Measurements from ENCODE around the gene SMARCA1. TPM values are rescaled to one million over a fixed set of nuclear protein-coding genes. Genes with fewer than 3 reads are reported as not detected.

SMARCA1 gene
- total RNA-seq, 3 donors from 2014 or later = 0.28 to 0.45 (median 0.38) TPM

GRCh38 chrX:129450123-129450522, 73.2 kb downstream of the SMARCA1 start:
- DNase-seq (no peak), ATAC-seq (no peak)
- no peaks in the 10 kb centered on the region for H3K4me1 Mint-ChIP-seq (ENCODE audit: low read depth)
- H3K36me3 Mint-ChIP-seq (ENCODE audit: insufficient read depth) = no peaks in the 10 kb centered on the region
- H3K27me3 Mint-ChIP-seq (ENCODE audit: low read depth) = no peaks in the 10 kb centered on the region
- H3K9me3 Mint-ChIP-seq = no peaks in the 10 kb centered on the region
- H3K4me3 Mint-ChIP-seq = no peak overlapping the region

DNA sequence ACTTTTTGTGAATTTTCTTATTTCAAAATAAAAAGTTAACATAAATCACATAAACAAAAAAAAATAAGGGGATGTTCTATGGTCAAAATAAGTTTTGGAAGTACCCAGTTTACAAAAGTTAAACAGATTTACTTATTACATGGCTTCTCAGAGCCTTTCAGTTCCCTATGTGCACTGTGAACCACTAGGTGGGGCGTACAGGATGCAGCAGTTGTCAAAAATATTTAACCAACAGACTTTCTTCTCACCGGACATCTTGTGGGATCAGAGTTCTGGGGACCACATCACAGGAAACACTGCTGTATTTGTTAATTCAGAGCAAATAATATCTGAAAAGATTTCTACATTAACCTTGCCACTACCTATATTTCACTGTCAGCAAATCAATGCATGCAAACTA, 74.1 kb downstream of the SMARCA1 start:
- H3K4me1 Mint-ChIP-seq (ENCODE audit: low read depth) = no peaks in the 10 kb centered on the region
- no peak overlapping the region for H3K4me3 Mint-ChIP-seq
- H3K9me3 Mint-ChIP-seq = no peaks in the 10 kb centered on the region
- H3K27me3 Mint-ChIP-seq (ENCODE audit: low read depth) = no peaks in the 10 kb centered on the region
- H3K36me3 Mint-ChIP-seq (ENCODE audit: insufficient read depth) = no peaks in the 10 kb centered on the region
- no peak for ATAC-seq
- DNase-seq = no peak

- no peak for ATAC-seq
- Mint-ChIP-seq H3K4me3 (no peak overlapping the region), H3K9me3 (no peaks in the 10 kb centered on the region), H3K36me3 (ENCODE audit: insufficient read depth) (no peaks in the 10 kb centered on the region), H3K4me1 (ENCODE audit: low read depth) (no peaks in the 10 kb centered on the region), H3K27me3 (ENCODE audit: low read depth) (no peaks in the 10 kb centered on the region)
- no peak for DNase-seq
These were observed 77.9 kb downstream of the SMARCA1 start for GRCh38 chrX:129445436-129445835.

DNA sequence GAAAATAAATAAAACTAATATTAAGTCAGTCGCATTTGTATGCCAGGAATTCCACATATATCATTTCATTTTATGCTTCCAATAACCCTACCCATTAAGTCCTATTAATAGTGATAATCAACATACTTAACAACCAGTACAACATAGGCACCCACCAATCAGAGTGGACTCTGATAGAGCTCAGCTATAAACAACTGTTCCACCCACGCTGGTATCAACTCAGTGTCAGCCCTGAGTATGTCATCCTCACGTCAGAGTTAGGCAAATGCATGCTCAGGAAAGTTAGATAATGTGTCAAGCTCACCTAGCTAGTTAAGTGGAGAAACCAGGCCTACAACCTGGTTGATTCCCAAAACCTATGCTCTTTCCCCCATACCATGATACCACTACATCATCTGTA, 89.3 kb downstream of the SMARCA1 start:
- Mint-ChIP-seq H3K27me3 (ENCODE audit: low read depth) (peaks cover 1% of the 10 kb centered on the region), H3K36me3 (ENCODE audit: insufficient read depth) (no peaks in the 10 kb centered on the region), H3K4me3 (no peak overlapping the region), H3K4me1 (ENCODE audit: low read depth) (no peaks in the 10 kb centered on the region), H3K9me3 (no peaks in the 10 kb centered on the region)
- no peak for ATAC-seq
- DNase-seq = no peak

GRCh38 chrX:129433461-129433860, 89.8 kb downstream of the SMARCA1 start:
- H3K36me3 Mint-ChIP-seq (ENCODE audit: insufficient read depth) = no peaks in the 10 kb centered on the region
- no peak for ATAC-seq
- peaks cover 1% of the 10 kb centered on the region for H3K27me3 Mint-ChIP-seq (ENCODE audit: low read depth)
- no peaks in the 10 kb centered on the region for H3K9me3 Mint-ChIP-seq
- H3K4me3 Mint-ChIP-seq = no peak overlapping the region
- no peak for DNase-seq
- H3K4me1 Mint-ChIP-seq (ENCODE audit: low read depth) = no peaks in the 10 kb centered on the region

- no peak overlapping the region for H3K4me3 Mint-ChIP-seq
- H3K36me3 Mint-ChIP-seq (ENCODE audit: insufficient read depth) = no peaks in the 10 kb centered on the region
- H3K4me1 Mint-ChIP-seq (ENCODE audit: low read depth) = no peaks in the 10 kb centered on the region
- ATAC-seq (no peak), DNase-seq (no peak)
- no peaks in the 10 kb centered on the region for H3K9me3 Mint-ChIP-seq
- H3K27me3 Mint-ChIP-seq (ENCODE audit: low read depth) = peaks cover 2% of the 10 kb centered on the region
These were observed 96.0 kb downstream of the SMARCA1 start for GRCh38 chrX:129427267-129427666.

DNA sequence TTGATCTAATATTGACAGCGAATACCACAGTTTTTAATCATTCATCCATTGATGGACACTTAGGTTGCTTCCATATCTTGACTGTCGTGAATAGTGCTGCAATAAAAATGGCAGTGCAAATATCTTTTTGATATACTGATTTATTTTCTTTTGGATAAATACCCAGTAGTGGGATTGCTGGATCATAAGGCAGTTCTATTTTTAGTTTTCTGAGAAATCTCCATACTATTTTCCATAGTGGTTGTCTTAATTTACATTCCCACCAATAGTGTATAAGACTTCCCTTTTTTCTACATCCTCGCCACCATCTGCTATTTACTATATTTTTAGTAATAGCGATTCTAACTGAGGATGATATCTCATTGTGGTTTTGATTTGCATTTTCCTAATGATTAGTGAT, 100.1 kb downstream of the SMARCA1 start:
- H3K9me3 Mint-ChIP-seq = no peaks in the 10 kb centered on the region
- ATAC-seq (no peak), DNase-seq (no peak)
- H3K4me3 Mint-ChIP-seq = no peak overlapping the region
- peaks cover 2% of the 10 kb centered on the region for H3K27me3 Mint-ChIP-seq (ENCODE audit: low read depth)
- H3K4me1 Mint-ChIP-seq (ENCODE audit: low read depth) = no peaks in the 10 kb centered on the region
- no peaks in the 10 kb centered on the region for H3K36me3 Mint-ChIP-seq (ENCODE audit: insufficient read depth)

DNA sequence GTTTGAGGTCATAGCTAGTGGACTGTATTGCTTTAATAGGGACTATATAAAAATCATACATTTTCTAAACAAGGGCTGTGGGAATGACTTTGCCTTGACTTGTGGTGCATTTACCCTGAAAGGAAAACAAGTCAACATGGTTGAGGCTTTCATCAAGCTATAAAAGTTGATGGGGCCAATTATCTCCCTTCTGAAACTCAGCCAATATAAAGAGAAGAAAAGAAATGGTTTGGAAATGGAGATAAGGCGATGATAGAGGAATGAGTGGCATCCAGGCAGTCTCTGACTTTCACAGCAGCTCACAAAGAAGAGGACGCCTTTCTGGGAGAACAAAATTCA, 118.7 kb downstream of the SMARCA1 start:
- no peak for ATAC-seq
- DNase-seq = no peak
- H3K4me3 Mint-ChIP-seq = no peak overlapping the region
- H3K9me3 Mint-ChIP-seq = no peaks in the 10 kb centered on the region
- peaks cover 5% of the 10 kb centered on the region for H3K27me3 Mint-ChIP-seq (ENCODE audit: low read depth)
- no peaks in the 10 kb centered on the region for H3K36me3 Mint-ChIP-seq (ENCODE audit: insufficient read depth)
- H3K4me1 Mint-ChIP-seq (ENCODE audit: low read depth) = no peaks in the 10 kb centered on the region

DNA sequence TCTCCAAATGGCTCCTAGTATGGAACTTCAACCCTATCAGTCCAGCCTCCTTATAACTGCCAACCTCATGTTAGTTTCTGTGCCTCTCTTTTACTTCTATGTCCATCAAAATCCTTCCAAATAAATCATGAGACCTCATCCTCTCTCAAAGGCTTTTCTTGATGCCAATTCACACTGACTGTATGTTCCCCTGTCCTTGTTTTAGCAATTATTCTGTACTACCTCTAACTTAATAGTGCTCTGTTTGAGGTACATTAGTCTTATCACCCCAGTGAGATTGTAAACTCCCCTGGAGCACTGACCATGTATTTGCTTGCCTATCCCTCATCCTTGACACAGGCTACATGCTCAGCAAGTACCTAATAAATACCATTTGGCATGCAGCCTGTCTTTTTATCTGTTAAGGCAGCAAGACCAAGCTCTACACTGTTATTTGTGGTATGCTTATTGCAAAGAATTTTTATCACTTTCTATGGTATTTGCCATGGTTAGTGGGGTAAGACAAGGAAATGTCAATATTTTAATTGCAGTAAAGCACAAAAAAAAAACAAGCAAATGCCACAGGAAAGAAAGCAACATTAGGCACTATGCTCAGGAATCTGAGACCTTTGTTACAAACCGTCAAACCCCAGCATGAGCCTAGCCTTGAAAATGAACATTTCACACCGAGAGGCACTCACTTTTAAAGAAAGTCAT, 119.2 kb downstream of the SMARCA1 start:
- ATAC-seq (no peak), DNase-seq (no peak)
- no peaks in the 10 kb centered on the region for H3K4me1 Mint-ChIP-seq (ENCODE audit: low read depth)
- no peaks in the 10 kb centered on the region for H3K36me3 Mint-ChIP-seq (ENCODE audit: insufficient read depth)
- H3K4me3 Mint-ChIP-seq = no peak overlapping the region
- peaks cover 5% of the 10 kb centered on the region for H3K27me3 Mint-ChIP-seq (ENCODE audit: low read depth)
- no peaks in the 10 kb centered on the region for H3K9me3 Mint-ChIP-seq

Other genes starting within 250 kb of the SMARCA1 start
- 1 to 10 TPM; 2.8 to 3.0 (median 3.0) TPM for gene OCRL, start 16.8 kb upstream of the SMARCA1 start, total RNA-seq
- under 1 TPM; 0.11 to 0.18 (median 0.11) TPM for gene APLN, start 131.5 kb upstream of the SMARCA1 start, total RNA-seq
- under 1 TPM; 0.05 to 0.13 (median 0.08) TPM for gene XPNPEP2, start 215.5 kb upstream of the SMARCA1 start, total RNA-seq